CD4-positive, alpha-beta T cell treated with Interleukin-15 for 1 hour (primary cell): ENCODE measurements around the gene PLEKHM1.
A peak's percentile ranks its signal among the peaks of the same experiment; 100 is the strongest.

Experiments
- DNase-seq: peaks from one replicate; pipeline ENCODE4 v3.0.0-alpha.2; 2020

PLEKHM1 gene

GRCh38 chr17:45425125-45425983 is 65.2 kb downstream of the PLEKHM1 start:
- no peak for DNase-seq

GRCh38 chr17:45424769-45425124 is 65.8 kb downstream of the PLEKHM1 start:
- DNase-seq, result no peak

GRCh38 chr17:45423975-45424335 is 66.6 kb downstream of the PLEKHM1 start:
- no peak for DNase-seq

- DNase-seq, result no peak
Observed at GRCh38 chr17:45423304-45423974, 67.1 kb downstream of the PLEKHM1 start.

- no peak for DNase-seq
Observed at GRCh38 chr17:45414990-45415881, 75.3 kb downstream of the PLEKHM1 start.

GRCh38 chr17:45413498-45413923 is 77.0 kb downstream of the PLEKHM1 start:
- DNase-seq, result peak; percentile 76

GRCh38 chr17:45411348-45412105 is 79.0 kb downstream of the PLEKHM1 start:
- no peak for DNase-seq

- DNase-seq, result peak; percentile 71
Observed at GRCh38 chr17:45410144-45411091, 80.1 kb downstream of the PLEKHM1 start.

- DNase-seq, result no peak
Observed at GRCh38 chr17:45409659-45410076, 80.9 kb downstream of the PLEKHM1 start.

GRCh38 chr17:45408611-45409421 is 81.7 kb downstream of the PLEKHM1 start:
- DNase-seq, result no peak

GRCh38 chr17:45406107-45406506 is 84.4 kb downstream of the PLEKHM1 start:
- no peak for DNase-seq

- no peak for DNase-seq
Observed at GRCh38 chr17:45405250-45406086, 85.1 kb downstream of the PLEKHM1 start.

- no peak for DNase-seq
Observed at GRCh38 chr17:45404870-45405249, 85.7 kb downstream of the PLEKHM1 start.

GRCh38 chr17:45403906-45404490 is 86.5 kb downstream of the PLEKHM1 start:
- DNase-seq, result no peak

GRCh38 chr17:45402916-45403315 is 87.6 kb downstream of the PLEKHM1 start:
- no peak for DNase-seq

GRCh38 chr17:45398800-45399199 is 91.7 kb downstream of the PLEKHM1 start:
- DNase-seq, result no peak

- DNase-seq, result no peak
Observed at GRCh38 chr17:45397796-45398195, 92.7 kb downstream of the PLEKHM1 start.

GRCh38 chr17:45396496-45397205 is 93.9 kb downstream of the PLEKHM1 start:
- no peak for DNase-seq
